ENCODE data around the gene TRMT2A. TPM values are rescaled to one million over a fixed set of nuclear protein-coding genes. Genes with fewer than 3 reads are reported as not detected.
A peak's percentile ranks its signal among the peaks of the same experiment; 100 is the strongest.

Gene TRMT2A
- total RNA-seq, 1 donor from 2014 or later, result 45.8 TPM

DNA sequence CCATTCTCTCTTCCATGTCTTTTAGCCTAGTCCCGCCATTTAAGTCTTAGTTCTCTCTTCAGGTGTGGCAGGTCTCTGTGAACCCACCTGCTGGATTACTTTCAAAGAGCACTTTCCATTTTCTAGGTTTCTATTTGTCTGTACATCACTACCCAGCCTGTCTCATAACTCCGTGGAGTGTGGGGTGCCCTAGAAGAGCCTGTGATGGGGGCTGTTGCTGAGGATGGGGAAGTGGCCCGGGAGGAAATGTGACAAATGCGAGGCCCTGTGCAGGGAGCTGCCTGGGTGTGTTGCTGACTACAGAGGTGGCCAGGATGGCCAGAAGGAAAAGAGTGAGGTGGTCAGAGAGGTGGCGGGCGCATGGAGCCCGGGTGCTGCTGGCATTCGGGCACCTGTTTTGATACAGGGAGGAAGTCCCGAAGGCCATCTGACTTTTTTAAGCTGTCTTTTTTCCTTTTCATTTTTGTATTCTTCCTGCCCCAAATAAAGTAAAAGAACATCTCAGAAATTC lies 26.2 kb downstream of the TRMT2A start:
- Mint-ChIP-seq H3K9me3 (ENCODE audit: low read depth) (no peaks in the 10 kb centered on the region), H3K27ac (ENCODE audit: unreplicated experiment) (peak overlapping the region; percentile 30), H3K4me1 (ENCODE audit: low read depth) (peaks cover 5% of the 10 kb centered on the region), H3K27me3 (ENCODE audit: low read depth) (no peaks in the 10 kb centered on the region), H3K4me3 (ENCODE audit: unreplicated experiment) (no peak overlapping the region), H3K36me3 (ENCODE audit: low read depth) (peaks cover 66% of the 10 kb centered on the region)
- no peak for DNase-seq (ENCODE audit: low spot score)
- TF ChIP-seq, protein P1, sequence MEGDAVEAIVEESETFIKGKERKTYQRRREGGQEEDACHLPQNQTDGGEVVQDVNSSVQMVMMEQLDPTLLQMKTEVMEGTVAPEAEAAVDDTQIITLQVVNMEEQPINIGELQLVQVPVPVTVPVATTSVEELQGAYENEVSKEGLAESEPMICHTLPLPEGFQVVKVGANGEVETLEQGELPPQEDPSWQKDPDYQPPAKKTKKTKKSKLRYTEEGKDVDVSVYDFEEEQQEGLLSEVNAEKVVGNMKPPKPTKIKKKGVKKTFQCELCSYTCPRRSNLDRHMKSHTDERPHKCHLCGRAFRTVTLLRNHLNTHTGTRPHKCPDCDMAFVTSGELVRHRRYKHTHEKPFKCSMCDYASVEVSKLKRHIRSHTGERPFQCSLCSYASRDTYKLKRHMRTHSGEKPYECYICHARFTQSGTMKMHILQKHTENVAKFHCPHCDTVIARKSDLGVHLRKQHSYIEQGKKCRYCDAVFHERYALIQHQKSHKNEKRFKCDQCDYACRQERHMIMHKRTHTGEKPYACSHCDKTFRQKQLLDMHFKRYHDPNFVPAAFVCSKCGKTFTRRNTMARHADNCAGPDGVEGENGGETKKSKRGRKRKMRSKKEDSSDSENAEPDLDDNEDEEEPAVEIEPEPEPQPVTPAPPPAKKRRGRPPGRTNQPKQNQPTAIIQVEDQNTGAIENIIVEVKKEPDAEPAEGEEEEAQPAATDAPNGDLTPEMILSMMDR (IDR thresholded peaks at IDR 0.05), result no peak

DNA sequence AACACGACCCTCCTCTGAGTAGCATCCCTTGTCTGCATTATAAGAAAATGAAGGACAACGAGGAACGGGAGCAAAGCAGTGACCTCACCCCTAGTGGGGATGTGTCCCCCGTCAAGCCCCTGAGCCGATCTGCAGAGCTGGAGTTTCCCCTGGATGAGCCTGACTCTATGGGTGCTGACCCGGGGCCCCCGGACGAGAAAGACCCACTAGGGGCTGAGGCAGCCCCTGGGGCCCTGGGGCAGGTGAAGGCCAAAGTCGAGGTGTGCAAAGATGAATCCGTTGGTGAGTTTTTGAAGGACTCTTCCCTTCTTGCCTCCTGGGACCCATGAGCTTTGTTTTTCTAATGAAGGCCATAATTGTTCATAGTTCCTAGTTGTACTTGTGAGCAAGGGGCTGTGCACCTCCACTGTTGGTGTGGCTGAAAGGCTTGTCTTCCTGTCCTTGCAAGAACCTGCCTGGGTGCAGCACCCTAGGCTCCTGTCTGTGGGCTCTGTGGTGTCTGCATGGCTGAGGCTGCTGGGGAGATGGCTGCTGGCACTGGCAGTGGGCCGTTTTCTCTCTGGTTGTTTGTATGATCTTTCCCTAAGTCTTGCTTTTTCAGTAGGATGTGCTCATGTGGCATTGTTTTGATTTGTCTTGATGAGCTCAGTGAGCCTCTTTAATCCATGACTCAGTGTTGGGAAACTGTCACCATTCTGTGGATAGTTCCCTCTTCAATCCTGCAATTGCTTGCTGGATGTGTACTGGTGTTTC lies 26.9 kb downstream of the TRMT2A start:
- Mint-ChIP-seq H3K9me3 (ENCODE audit: low read depth) (no peaks in the 10 kb centered on the region), H3K4me1 (ENCODE audit: low read depth) (peaks cover 9% of the 10 kb centered on the region), H3K4me3 (ENCODE audit: unreplicated experiment) (no peak overlapping the region), H3K27me3 (ENCODE audit: low read depth) (no peaks in the 10 kb centered on the region), H3K36me3 (ENCODE audit: low read depth) (peaks cover 59% of the 10 kb centered on the region), H3K27ac (ENCODE audit: unreplicated experiment) (peak overlapping the region; percentile 30)
- DNase-seq (ENCODE audit: low spot score), result no peak
- TF ChIP-seq, protein P1 (IDR thresholded peaks at IDR 0.05), result no peak

DNA sequence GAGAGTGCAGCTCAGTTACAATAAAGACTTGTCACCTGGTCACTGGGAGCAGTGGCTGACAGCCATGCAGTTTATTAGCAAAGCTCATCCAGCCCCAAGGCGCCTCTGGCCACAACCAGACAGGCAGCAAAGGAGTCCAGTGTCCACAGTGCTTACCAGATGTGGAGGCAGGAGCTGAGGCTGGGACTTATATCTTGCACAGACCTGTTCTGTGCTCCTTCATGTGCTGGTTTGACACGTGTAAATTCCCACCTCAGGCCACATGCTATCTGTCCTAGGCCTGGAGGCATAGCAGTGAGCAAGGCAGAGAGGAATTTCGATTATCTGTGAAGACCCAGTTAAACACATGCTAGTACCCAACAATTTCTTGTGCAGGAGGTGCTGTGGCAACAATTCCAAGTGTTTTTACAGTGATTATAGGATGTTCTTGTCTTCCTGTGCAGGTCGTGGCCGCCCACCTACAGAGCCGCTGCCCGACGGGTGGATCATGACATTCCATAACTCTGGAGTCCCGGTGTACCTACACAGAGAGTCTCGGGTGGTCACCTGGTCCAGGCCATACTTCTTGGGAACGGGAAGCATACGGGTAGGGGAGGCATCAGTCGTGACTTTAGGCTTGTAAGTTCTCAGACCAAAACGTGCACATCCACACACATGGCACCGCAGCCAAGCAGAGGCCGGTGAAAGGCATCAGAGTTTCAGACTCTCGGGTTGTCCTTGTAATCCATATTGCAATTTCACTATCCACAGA lies 27.6 kb downstream of the TRMT2A start:
- TF ChIP-seq, protein P1 (IDR thresholded peaks at IDR 0.05), result no peak
- H3K4me3 Mint-ChIP-seq (ENCODE audit: unreplicated experiment), result no peak overlapping the region
- no peak for DNase-seq (ENCODE audit: low spot score)
- peaks cover 57% of the 10 kb centered on the region for H3K36me3 Mint-ChIP-seq (ENCODE audit: low read depth)
- peaks cover 16% of the 10 kb centered on the region for H3K4me1 Mint-ChIP-seq (ENCODE audit: low read depth)
- H3K27me3 Mint-ChIP-seq (ENCODE audit: low read depth), result no peaks in the 10 kb centered on the region
- no peaks in the 10 kb centered on the region for H3K9me3 Mint-ChIP-seq (ENCODE audit: low read depth)
- H3K27ac Mint-ChIP-seq (ENCODE audit: unreplicated experiment), result no peak overlapping the region

DNA sequence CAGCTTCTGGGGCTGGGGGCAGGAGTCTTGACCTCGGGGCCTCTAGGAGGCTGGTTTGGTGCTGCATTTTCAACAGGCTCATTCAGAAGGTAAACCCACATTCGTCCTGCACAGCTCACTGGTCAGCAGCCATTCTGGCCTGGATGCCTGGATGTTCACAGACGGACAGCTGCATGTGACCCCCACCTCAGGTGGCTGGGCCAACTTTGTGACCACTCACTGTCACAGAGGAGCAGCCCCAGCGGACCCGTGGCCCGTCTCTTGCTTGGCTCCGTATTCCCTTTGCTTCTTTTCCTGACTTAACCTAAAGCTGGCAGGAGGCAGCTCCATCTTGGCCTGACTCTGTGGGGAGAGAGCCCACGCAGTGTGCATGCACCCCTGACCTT lies 28.8 kb downstream of the TRMT2A start:
- Mint-ChIP-seq H3K27me3 (ENCODE audit: low read depth) (no peaks in the 10 kb centered on the region), H3K27ac (ENCODE audit: unreplicated experiment) (no peak overlapping the region), H3K9me3 (ENCODE audit: low read depth) (no peaks in the 10 kb centered on the region), H3K4me3 (ENCODE audit: unreplicated experiment) (no peak overlapping the region), H3K4me1 (ENCODE audit: low read depth) (peaks cover 28% of the 10 kb centered on the region), H3K36me3 (ENCODE audit: low read depth) (peaks cover 50% of the 10 kb centered on the region)
- DNase-seq (ENCODE audit: low spot score), result no peak
- TF ChIP-seq, protein P1 (IDR thresholded peaks at IDR 0.05), result no peak

Data from chondrocyte (in vitro differentiated cells).